ENCODE data around the gene ITGA6. TPM values are rescaled to one million over a fixed set of nuclear protein-coding genes. Genes with fewer than 3 reads are reported as not detected.
"Not testable (repeated sequence)": the region's sequence is repeated elsewhere in the genome, so short reads cannot be mapped to it uniquely, and the experiment has no call there.

The ITGA6 gene
- total RNA-seq, 1 donor from 2014 or later: 0.25 TPM

- DNase-seq (ENCODE audit: low spot score): no peak
- Mint-ChIP-seq H3K27me3 (ENCODE audit: low read depth) (no peaks in the 10 kb centered on the region), H3K4me1 (ENCODE audit: low read depth) (no peaks in the 10 kb centered on the region), H3K9me3 (peaks cover 61% of the 10 kb centered on the region), H3K4me3 (ENCODE audit: low read depth) (no peak overlapping the region), H3K36me3 (ENCODE audit: low read depth) (peaks cover 63% of the 10 kb centered on the region), H3K27ac (no peak overlapping the region)
- intact Hi-C loops (cut with micrococcal nuclease): no loop called here
These were observed 106.3 kb downstream of the ITGA6 start for GRCh38 chr2:172533687-172534086.

GRCh38 chr2:172535119-172535518, 107.7 kb downstream of the ITGA6 start:
- Mint-ChIP-seq H3K9me3 (peaks cover 58% of the 10 kb centered on the region), H3K4me3 (ENCODE audit: low read depth) (no peak overlapping the region), H3K36me3 (ENCODE audit: low read depth) (peaks cover 58% of the 10 kb centered on the region), H3K27ac (no peak overlapping the region), H3K27me3 (ENCODE audit: low read depth) (no peaks in the 10 kb centered on the region), H3K4me1 (ENCODE audit: low read depth) (no peaks in the 10 kb centered on the region)
- intact Hi-C loops (cut with micrococcal nuclease): no loop called here
- no peak for DNase-seq (ENCODE audit: low spot score)

GRCh38 chr2:172537851-172538250, 110.5 kb downstream of the ITGA6 start:
- DNase-seq (ENCODE audit: low spot score); H3K4me3 Mint-ChIP-seq (ENCODE audit: low read depth); H3K27me3 Mint-ChIP-seq (ENCODE audit: low read depth); H3K27ac Mint-ChIP-seq; H3K4me1 Mint-ChIP-seq (ENCODE audit: low read depth); intact Hi-C loops (cut with micrococcal nuclease): not testable (repeated sequence)
- Mint-ChIP-seq H3K9me3 (peaks cover 62% of the 10 kb centered on the region), H3K36me3 (ENCODE audit: low read depth) (peaks cover 51% of the 10 kb centered on the region)

- peaks cover 52% of the 10 kb centered on the region for H3K36me3 Mint-ChIP-seq (ENCODE audit: low read depth)
- intact Hi-C loops (cut with micrococcal nuclease): no loop called here
- no peak overlapping the region for H3K4me3 Mint-ChIP-seq (ENCODE audit: low read depth)
- H3K27ac Mint-ChIP-seq: no peak overlapping the region
- no peaks in the 10 kb centered on the region for H3K4me1 Mint-ChIP-seq (ENCODE audit: low read depth)
- peaks cover 62% of the 10 kb centered on the region for H3K9me3 Mint-ChIP-seq
- DNase-seq (ENCODE audit: low spot score): no peak
- no peaks in the 10 kb centered on the region for H3K27me3 Mint-ChIP-seq (ENCODE audit: low read depth)
These were observed 112.4 kb downstream of the ITGA6 start for GRCh38 chr2:172539767-172540166.

GRCh38 chr2:172540421-172540820, 113.0 kb downstream of the ITGA6 start:
- H3K4me3 Mint-ChIP-seq (ENCODE audit: low read depth): no peak overlapping the region
- peaks cover 60% of the 10 kb centered on the region for H3K9me3 Mint-ChIP-seq
- DNase-seq (ENCODE audit: low spot score): no peak
- H3K36me3 Mint-ChIP-seq (ENCODE audit: low read depth): peaks cover 49% of the 10 kb centered on the region
- no peaks in the 10 kb centered on the region for H3K4me1 Mint-ChIP-seq (ENCODE audit: low read depth)
- no peaks in the 10 kb centered on the region for H3K27me3 Mint-ChIP-seq (ENCODE audit: low read depth)
- H3K27ac Mint-ChIP-seq: no peak overlapping the region
- intact Hi-C loops (cut with micrococcal nuclease): no loop called here

- no peaks in the 10 kb centered on the region for H3K27me3 Mint-ChIP-seq (ENCODE audit: low read depth)
- no peak overlapping the region for H3K4me3 Mint-ChIP-seq (ENCODE audit: low read depth)
- peaks cover 62% of the 10 kb centered on the region for H3K9me3 Mint-ChIP-seq
- DNase-seq (ENCODE audit: low spot score): no peak
- peaks cover 12% of the 10 kb centered on the region for H3K4me1 Mint-ChIP-seq (ENCODE audit: low read depth)
- no peak overlapping the region for H3K27ac Mint-ChIP-seq
- intact Hi-C loops (cut with micrococcal nuclease): no loop called here
- H3K36me3 Mint-ChIP-seq (ENCODE audit: low read depth): peaks cover 63% of the 10 kb centered on the region
These were observed 118.2 kb downstream of the ITGA6 start for GRCh38 chr2:172545408-172546075.

- H3K36me3 Mint-ChIP-seq (ENCODE audit: low read depth): peaks cover 77% of the 10 kb centered on the region
- H3K9me3 Mint-ChIP-seq: peaks cover 36% of the 10 kb centered on the region
- peaks cover 3% of the 10 kb centered on the region for H3K27me3 Mint-ChIP-seq (ENCODE audit: low read depth)
- H3K4me3 Mint-ChIP-seq (ENCODE audit: low read depth): no peak overlapping the region
- H3K4me1 Mint-ChIP-seq (ENCODE audit: low read depth): peaks cover 32% of the 10 kb centered on the region
- no peak for DNase-seq (ENCODE audit: low spot score)
- no peak overlapping the region for H3K27ac Mint-ChIP-seq
- intact Hi-C loops (cut with micrococcal nuclease): no loop called here
These were observed 121.7 kb downstream of the ITGA6 start for GRCh38 chr2:172549131-172549530.

- peaks cover 32% of the 10 kb centered on the region for H3K9me3 Mint-ChIP-seq
- peaks cover 38% of the 10 kb centered on the region for H3K4me1 Mint-ChIP-seq (ENCODE audit: low read depth)
- intact Hi-C loops (cut with micrococcal nuclease): loop anchor here (10.0 kb wide), 2 partner anchors 145 to 1625 kb away; partner anchors contain the start of gene GORASP2
- not testable (repeated sequence) for H3K4me3 Mint-ChIP-seq (ENCODE audit: low read depth); H3K27ac Mint-ChIP-seq; DNase-seq (ENCODE audit: low spot score); H3K27me3 Mint-ChIP-seq (ENCODE audit: low read depth)
- H3K36me3 Mint-ChIP-seq (ENCODE audit: low read depth): peaks cover 78% of the 10 kb centered on the region
These were observed 122.4 kb downstream of the ITGA6 start for GRCh38 chr2:172549802-172550201.

GRCh38 chr2:172550419-172550818, 123.0 kb downstream of the ITGA6 start:
- intact Hi-C loops (cut with micrococcal nuclease): loop anchor here (10.0 kb wide), 2 partner anchors 144 to 1626 kb away; partner anchors contain the start of gene GORASP2
- Mint-ChIP-seq H3K4me1 (ENCODE audit: low read depth) (peaks cover 42% of the 10 kb centered on the region), H3K27me3 (ENCODE audit: low read depth) (peaks cover 7% of the 10 kb centered on the region), H3K9me3 (peaks cover 28% of the 10 kb centered on the region), H3K36me3 (ENCODE audit: low read depth) (peaks cover 76% of the 10 kb centered on the region), H3K4me3 (ENCODE audit: low read depth) (no peak overlapping the region), H3K27ac (no peak overlapping the region)
- no peak for DNase-seq (ENCODE audit: low spot score)

- Mint-ChIP-seq H3K27me3 (ENCODE audit: low read depth) (peaks cover 7% of the 10 kb centered on the region), H3K9me3 (peaks cover 22% of the 10 kb centered on the region), H3K4me3 (ENCODE audit: low read depth) (no peak overlapping the region), H3K27ac (no peak overlapping the region), H3K36me3 (ENCODE audit: low read depth) (peaks cover 75% of the 10 kb centered on the region), H3K4me1 (ENCODE audit: low read depth) (peaks cover 43% of the 10 kb centered on the region)
- intact Hi-C loops (cut with micrococcal nuclease): loop anchor here (10.0 kb wide), 2 partner anchors 144 to 1626 kb away; partner anchors contain the start of gene GORASP2
- DNase-seq (ENCODE audit: low spot score): no peak
These were observed 123.9 kb downstream of the ITGA6 start for GRCh38 chr2:172551271-172551670.

GRCh38 chr2:172552547-172553291, 125.3 kb downstream of the ITGA6 start:
- peaks cover 7% of the 10 kb centered on the region for H3K27me3 Mint-ChIP-seq (ENCODE audit: low read depth)
- H3K4me3 Mint-ChIP-seq (ENCODE audit: low read depth): no peak overlapping the region
- H3K4me1 Mint-ChIP-seq (ENCODE audit: low read depth): peaks cover 50% of the 10 kb centered on the region
- H3K27ac Mint-ChIP-seq: no peak overlapping the region
- DNase-seq (ENCODE audit: low spot score): no peak
- peaks cover 76% of the 10 kb centered on the region for H3K36me3 Mint-ChIP-seq (ENCODE audit: low read depth)
- H3K9me3 Mint-ChIP-seq: peaks cover 16% of the 10 kb centered on the region
- intact Hi-C loops (cut with micrococcal nuclease): loop anchor here (10.0 kb wide), 2 partner anchors 142 to 1628 kb away; partner anchors contain the start of gene GORASP2

GRCh38 chr2:172554352-172555271, 127.2 kb downstream of the ITGA6 start:
- H3K9me3 Mint-ChIP-seq: no peaks in the 10 kb centered on the region
- peaks cover 57% of the 10 kb centered on the region for H3K4me1 Mint-ChIP-seq (ENCODE audit: low read depth)
- H3K36me3 Mint-ChIP-seq (ENCODE audit: low read depth): peaks cover 72% of the 10 kb centered on the region
- peak overlapping the region; percentile 58 for H3K4me3 Mint-ChIP-seq (ENCODE audit: low read depth)
- H3K27me3 Mint-ChIP-seq (ENCODE audit: low read depth): peaks cover 7% of the 10 kb centered on the region
- no peak for DNase-seq (ENCODE audit: low spot score)
- intact Hi-C loops (cut with micrococcal nuclease): loop anchor here (5.0 to 10.0 kb wide), 4 partner anchors 140 to 1630 kb away; partner anchors contain the start of genes DYNC1I2, GORASP2 and HAT1
- H3K27ac Mint-ChIP-seq: no peak overlapping the region
